ENCODE measurements around the gene TRPM4. TPM values are rescaled to one million over a fixed set of nuclear protein-coding genes. Genes with fewer than 3 reads are reported as not detected.

TRPM4 gene
- polyA plus RNA-seq, 1 donor (not counting 4 experiments of a cell fraction or from before 2014, with no cell fraction given) = 16.1 TPM

DNA sequence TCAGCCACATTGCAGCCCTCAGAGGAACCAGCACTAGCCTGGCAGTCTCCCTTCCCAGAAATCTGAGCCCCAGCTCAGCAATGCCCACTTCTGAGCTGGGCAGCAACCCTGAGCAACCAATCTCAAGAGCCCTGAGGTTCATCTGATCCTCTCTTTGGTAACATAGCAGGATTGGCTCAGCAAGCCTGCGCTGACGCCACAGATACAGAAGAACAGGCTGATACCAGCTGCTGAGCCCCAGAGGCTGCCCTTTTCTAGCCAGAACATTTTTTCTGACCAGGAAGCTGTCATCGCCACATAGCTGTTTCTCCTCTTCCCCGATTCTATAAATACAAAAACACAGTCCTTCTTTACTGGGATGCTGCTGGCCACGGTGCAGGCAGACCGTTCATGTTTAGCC lies 59.8 kb downstream of the TRPM4 start:
- no peak for FAIRE-seq
- H3K27ac ChIP-seq (ENCODE audit: control insufficient read depth, insufficient read depth, low read length) = no peak overlapping the region
- H3K4me1 ChIP-seq (ENCODE audit: control insufficient read depth, extremely low read depth, insufficient read depth, low read length) = no peaks in the 10 kb centered on the region
- no peaks in the 10 kb centered on the region for H3K79me2 ChIP-seq (ENCODE audit: control insufficient read depth, insufficient read depth, low read length)
- H3K9ac ChIP-seq (ENCODE audit: control insufficient read depth, extremely low read depth, insufficient read depth, low read length) = no peak overlapping the region
- H3K27me3 ChIP-seq (ENCODE audit: control insufficient read depth, extremely low read depth, insufficient read depth, low read length) = no peaks in the 10 kb centered on the region
- no peaks in the 10 kb centered on the region for H3K9me3 ChIP-seq (ENCODE audit: control insufficient read depth, low read depth, low read length)
- no peak overlapping the region for H3K4me3 ChIP-seq (ENCODE audit: control insufficient read depth in 2 of 3, extremely low read depth in 1 of 3, insufficient read depth in 2 of 3, low read depth in 1 of 3, low read length in 3 of 3)
- H4K20me1 ChIP-seq (ENCODE audit: control insufficient read depth, extremely low read depth, insufficient read depth, low read length) = no peaks in the 10 kb centered on the region
- no peak for DNase-seq (ENCODE audit: low read depth, low spot score)
- no peak overlapping the region for H2AFZ ChIP-seq (ENCODE audit: control insufficient read depth, low read length)
- H3K4me2 ChIP-seq (ENCODE audit: control insufficient read depth, extremely low read depth, insufficient read depth, low read depth, low read length) = no peak overlapping the region
- peaks cover 5 to 8% of the 10 kb centered on the region in 2 experiments for H3K36me3 ChIP-seq (ENCODE audit: control insufficient read depth in 2 of 2, extremely low read depth in 1 of 2, insufficient read depth in 2 of 2, low read length in 2 of 2)
- TF ChIP-seq, protein P1, sequence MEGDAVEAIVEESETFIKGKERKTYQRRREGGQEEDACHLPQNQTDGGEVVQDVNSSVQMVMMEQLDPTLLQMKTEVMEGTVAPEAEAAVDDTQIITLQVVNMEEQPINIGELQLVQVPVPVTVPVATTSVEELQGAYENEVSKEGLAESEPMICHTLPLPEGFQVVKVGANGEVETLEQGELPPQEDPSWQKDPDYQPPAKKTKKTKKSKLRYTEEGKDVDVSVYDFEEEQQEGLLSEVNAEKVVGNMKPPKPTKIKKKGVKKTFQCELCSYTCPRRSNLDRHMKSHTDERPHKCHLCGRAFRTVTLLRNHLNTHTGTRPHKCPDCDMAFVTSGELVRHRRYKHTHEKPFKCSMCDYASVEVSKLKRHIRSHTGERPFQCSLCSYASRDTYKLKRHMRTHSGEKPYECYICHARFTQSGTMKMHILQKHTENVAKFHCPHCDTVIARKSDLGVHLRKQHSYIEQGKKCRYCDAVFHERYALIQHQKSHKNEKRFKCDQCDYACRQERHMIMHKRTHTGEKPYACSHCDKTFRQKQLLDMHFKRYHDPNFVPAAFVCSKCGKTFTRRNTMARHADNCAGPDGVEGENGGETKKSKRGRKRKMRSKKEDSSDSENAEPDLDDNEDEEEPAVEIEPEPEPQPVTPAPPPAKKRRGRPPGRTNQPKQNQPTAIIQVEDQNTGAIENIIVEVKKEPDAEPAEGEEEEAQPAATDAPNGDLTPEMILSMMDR (optimal IDR thresholded peaks at IDR 0.05 in 1 of 3, IDR thresholded peaks at IDR 0.05 in 1 of 3, conservative IDR thresholded peaks at IDR 0.05 in 1 of 3; ENCODE audit: extremely low read depth in 1 of 3, insufficient read depth in 2 of 3, low read length in 3 of 3) = no peak
- no peak for TF ChIP-seq EZH2 (IDR thresholded peaks at IDR 0.05; ENCODE audit: low read length)
- H3K9me1 ChIP-seq (ENCODE audit: control insufficient read depth, extremely low read depth, insufficient read depth, low read length) = no peaks in the 10 kb centered on the region
- dilution Hi-C loops (cut with MboI; ENCODE audit: extremely low pct_ligation_motif_present, low sequenced_read_pairs) = no loop called here

DNA sequence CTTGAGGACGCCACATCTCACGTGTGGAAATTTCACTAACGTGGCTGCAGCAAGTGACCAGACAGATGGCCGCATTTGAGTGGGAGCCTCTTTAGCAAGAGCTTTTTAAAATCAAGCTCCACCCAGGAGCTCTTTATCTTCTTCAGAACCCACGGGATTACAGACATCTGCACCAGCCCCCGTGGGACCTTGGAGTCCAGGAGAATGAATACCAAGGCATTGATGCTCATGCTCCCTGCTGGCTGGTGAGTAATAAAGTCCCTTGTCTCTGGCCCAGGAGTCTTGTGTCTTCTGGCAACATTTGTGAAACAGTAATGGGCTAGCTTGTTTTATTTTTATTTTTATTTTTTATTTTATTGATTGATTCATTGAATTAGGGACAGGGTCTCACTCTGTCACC lies 64.4 kb downstream of the TRPM4 start:
- dilution Hi-C loops (cut with MboI; ENCODE audit: extremely low pct_ligation_motif_present, low sequenced_read_pairs) = no loop called here
- no peak overlapping the region for H3K4me3 ChIP-seq (ENCODE audit: control insufficient read depth in 2 of 3, extremely low read depth in 1 of 3, insufficient read depth in 2 of 3, low read depth in 1 of 3, low read length in 3 of 3)
- no peak overlapping the region for H3K27ac ChIP-seq (ENCODE audit: control insufficient read depth, insufficient read depth, low read length)
- H3K4me2 ChIP-seq (ENCODE audit: control insufficient read depth, extremely low read depth, insufficient read depth, low read depth, low read length) = no peak overlapping the region
- H4K20me1 ChIP-seq (ENCODE audit: control insufficient read depth, extremely low read depth, insufficient read depth, low read length) = no peaks in the 10 kb centered on the region
- H3K79me2 ChIP-seq (ENCODE audit: control insufficient read depth, insufficient read depth, low read length) = no peaks in the 10 kb centered on the region
- no peaks in the 10 kb centered on the region for H3K9me3 ChIP-seq (ENCODE audit: control insufficient read depth, low read depth, low read length)
- no peak overlapping the region for H2AFZ ChIP-seq (ENCODE audit: control insufficient read depth, low read length)
- H3K9me1 ChIP-seq (ENCODE audit: control insufficient read depth, extremely low read depth, insufficient read depth, low read length) = no peaks in the 10 kb centered on the region
- TF ChIP-seq EZH2 (IDR thresholded peaks at IDR 0.05; ENCODE audit: low read length) = no peak
- TF ChIP-seq, protein P1 (optimal IDR thresholded peaks at IDR 0.05 in 1 of 3, IDR thresholded peaks at IDR 0.05 in 1 of 3, conservative IDR thresholded peaks at IDR 0.05 in 1 of 3; ENCODE audit: extremely low read depth in 1 of 3, insufficient read depth in 2 of 3, low read length in 3 of 3) = no peak
- DNase-seq (ENCODE audit: low read depth, low spot score) (no peak), FAIRE-seq (no peak)
- H3K9ac ChIP-seq (ENCODE audit: control insufficient read depth, extremely low read depth, insufficient read depth, low read length) = no peak overlapping the region
- no peaks in the 10 kb centered on the region for H3K27me3 ChIP-seq (ENCODE audit: control insufficient read depth, extremely low read depth, insufficient read depth, low read length)
- no peaks in the 10 kb centered on the region for H3K4me1 ChIP-seq (ENCODE audit: control insufficient read depth, extremely low read depth, insufficient read depth, low read length)
- no peaks in the 10 kb centered on the region for H3K36me3 ChIP-seq (ENCODE audit: control insufficient read depth in 2 of 2, extremely low read depth in 1 of 2, insufficient read depth in 2 of 2, low read length in 2 of 2)
